GM19372 (cell line): ENCODE results near the gene PAPOLA.

Source experiments
- ATAC-seq: cut with Tn5 transposase; IDR thresholded peaks from one replicate; pipeline ENCODE4 v1.9.1; 2021; ENCODE audit warnings: mild to moderate bottlenecking, low read depth, moderate library complexity; ENCODE audit not compliant: unreplicated experiment

Gene PAPOLA

GRCh38 chr14:96583569-96584041 lies 81.4 kb downstream of the PAPOLA start:
- no peak for ATAC-seq

GRCh38 chr14:96584199-96584906 lies 82.2 kb downstream of the PAPOLA start:
- peak; percentile 48 for ATAC-seq

GRCh38 chr14:96584907-96585671 lies 82.9 kb downstream of the PAPOLA start:
- no peak for ATAC-seq

- no peak for ATAC-seq
Measured at GRCh38 chr14:96585672-96586013, 83.5 kb downstream of the PAPOLA start.

- ATAC-seq: no peak
Measured at GRCh38 chr14:96586056-96586455, 83.9 kb downstream of the PAPOLA start.

GRCh38 chr14:96586921-96587822 lies 85.0 kb downstream of the PAPOLA start:
- ATAC-seq: no peak

- no peak for ATAC-seq
Measured at GRCh38 chr14:96587823-96588385, 85.7 kb downstream of the PAPOLA start.

GRCh38 chr14:96588410-96589257 lies 86.5 kb downstream of the PAPOLA start:
- ATAC-seq: no peak

GRCh38 chr14:96589577-96589976 lies 87.4 kb downstream of the PAPOLA start:
- no peak for ATAC-seq

GRCh38 chr14:96590190-96590864 lies 88.1 kb downstream of the PAPOLA start:
- ATAC-seq: no peak

- ATAC-seq: peak; percentile 83
Measured at GRCh38 chr14:96592591-96593386, 90.6 kb downstream of the PAPOLA start.

- ATAC-seq: no peak
Measured at GRCh38 chr14:96594961-96595360, 92.8 kb downstream of the PAPOLA start.

- no peak for ATAC-seq
Measured at GRCh38 chr14:96597680-96598079, 95.5 kb downstream of the PAPOLA start.

GRCh38 chr14:96598332-96598928 lies 96.2 kb downstream of the PAPOLA start:
- no peak for ATAC-seq

- no peak for ATAC-seq
Measured at GRCh38 chr14:96599076-96599475, 96.9 kb downstream of the PAPOLA start.

GRCh38 chr14:96602186-96602585 lies 100.0 kb downstream of the PAPOLA start:
- no peak for ATAC-seq

- no peak for ATAC-seq
Measured at GRCh38 chr14:96603350-96604255, 101.4 kb downstream of the PAPOLA start.
